Measurements from ENCODE around the gene FLNB. TPM values are rescaled to one million over a fixed set of nuclear protein-coding genes. Genes with fewer than 3 reads are reported as not detected.
A peak's percentile ranks its signal among the peaks of the same experiment; 100 is the strongest.

Gene FLNB
- total and polyA plus RNA-seq, 2 of the 13 experiments (the other 11 are each of a cell fraction or from before 2014, with no cell fraction given): 106 to 130 TPM

GRCh38 chr3:58049143-58049785 lies 41.0 kb downstream of the FLNB start (continued):
- TF ChIP-seq, protein P1, sequence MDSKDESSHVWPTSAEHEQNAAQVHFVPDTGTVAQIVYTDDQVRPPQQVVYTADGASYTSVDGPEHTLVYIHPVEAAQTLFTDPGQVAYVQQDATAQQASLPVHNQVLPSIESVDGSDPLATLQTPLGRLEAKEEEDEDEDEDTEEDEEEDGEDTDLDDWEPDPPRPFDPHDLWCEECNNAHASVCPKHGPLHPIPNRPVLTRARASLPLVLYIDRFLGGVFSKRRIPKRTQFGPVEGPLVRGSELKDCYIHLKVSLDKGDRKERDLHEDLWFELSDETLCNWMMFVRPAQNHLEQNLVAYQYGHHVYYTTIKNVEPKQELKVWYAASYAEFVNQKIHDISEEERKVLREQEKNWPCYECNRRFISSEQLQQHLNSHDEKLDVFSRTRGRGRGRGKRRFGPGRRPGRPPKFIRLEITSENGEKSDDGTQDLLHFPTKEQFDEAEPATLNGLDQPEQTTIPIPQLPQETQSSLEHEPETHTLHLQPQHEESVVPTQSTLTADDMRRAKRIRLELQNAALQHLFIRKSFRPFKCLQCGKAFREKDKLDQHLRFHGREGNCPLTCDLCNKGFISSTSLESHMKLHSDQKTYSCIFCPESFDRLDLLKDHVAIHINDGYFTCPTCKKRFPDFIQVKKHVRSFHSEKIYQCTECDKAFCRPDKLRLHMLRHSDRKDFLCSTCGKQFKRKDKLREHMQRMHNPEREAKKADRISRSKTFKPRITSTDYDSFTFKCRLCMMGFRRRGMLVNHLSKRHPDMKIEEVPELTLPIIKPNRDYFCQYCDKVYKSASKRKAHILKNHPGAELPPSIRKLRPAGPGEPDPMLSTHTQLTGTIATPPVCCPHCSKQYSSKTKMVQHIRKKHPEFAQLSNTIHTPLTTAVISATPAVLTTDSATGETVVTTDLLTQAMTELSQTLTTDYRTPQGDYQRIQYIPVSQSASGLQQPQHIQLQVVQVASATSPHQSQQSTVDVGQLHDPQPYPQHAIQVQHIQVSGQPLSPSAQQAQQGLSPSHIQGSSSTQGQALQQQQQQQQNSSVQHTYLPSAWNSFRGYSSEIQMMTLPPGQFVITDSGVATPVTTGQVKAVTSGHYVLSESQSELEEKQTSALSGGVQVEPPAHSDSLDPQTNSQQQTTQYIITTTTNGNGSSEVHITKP (CRISPR knock-in tag; IDR thresholded peaks at IDR 0.05; ENCODE audit: low read depth): peak; percentile 79
- TF ChIP-seq ELF4 (CRISPR knock-in tag; IDR thresholded peaks at IDR 0.05; ENCODE audit: borderline replicate concordance) (no peak; the same call in 1 of the 2 replicates), MTF2 (CRISPR knock-in tag; IDR thresholded peaks at IDR 0.05; ENCODE audit: borderline replicate concordance) (no peak), GATAD1 (CRISPR knock-in tag; IDR thresholded peaks at IDR 0.05) (peak; percentile 66), ZIK1 (CRISPR knock-in tag; IDR thresholded peaks at IDR 0.05; ENCODE audit: borderline replicate concordance, low read depth) (no peak), SKI (IDR thresholded peaks at IDR 0.05; ENCODE audit: partially characterized antibody) (no peak), RFXANK (CRISPR knock-in tag; IDR thresholded peaks at IDR 0.05) (no peak), TCF12 (IDR thresholded peaks at IDR 0.05) (no peak), TCF12 (CRISPR knock-in tag; IDR thresholded peaks at IDR 0.05) (no peak), ETV5 (CRISPR knock-in tag; IDR thresholded peaks at IDR 0.05; ENCODE audit: borderline replicate concordance) (peak; percentile 55; the same call in 1 of the 2 replicates), ZNF761 (CRISPR knock-in tag; conservative IDR thresholded peaks at IDR 0.05) (no peak), U2AF1 (optimal IDR thresholded peaks at IDR 0.05; ENCODE audit: low read depth, low read length) (no peak), ARID5B (CRISPR knock-in tag; IDR thresholded peaks at IDR 0.05) (peak; percentile 91), ZBTB3 (CRISPR knock-in tag; IDR thresholded peaks at IDR 0.05; ENCODE audit: borderline replicate concordance, low read depth) (peak; percentile 46; the same call in 1 of the 2 replicates)
- TF ChIP-seq, protein P2, sequence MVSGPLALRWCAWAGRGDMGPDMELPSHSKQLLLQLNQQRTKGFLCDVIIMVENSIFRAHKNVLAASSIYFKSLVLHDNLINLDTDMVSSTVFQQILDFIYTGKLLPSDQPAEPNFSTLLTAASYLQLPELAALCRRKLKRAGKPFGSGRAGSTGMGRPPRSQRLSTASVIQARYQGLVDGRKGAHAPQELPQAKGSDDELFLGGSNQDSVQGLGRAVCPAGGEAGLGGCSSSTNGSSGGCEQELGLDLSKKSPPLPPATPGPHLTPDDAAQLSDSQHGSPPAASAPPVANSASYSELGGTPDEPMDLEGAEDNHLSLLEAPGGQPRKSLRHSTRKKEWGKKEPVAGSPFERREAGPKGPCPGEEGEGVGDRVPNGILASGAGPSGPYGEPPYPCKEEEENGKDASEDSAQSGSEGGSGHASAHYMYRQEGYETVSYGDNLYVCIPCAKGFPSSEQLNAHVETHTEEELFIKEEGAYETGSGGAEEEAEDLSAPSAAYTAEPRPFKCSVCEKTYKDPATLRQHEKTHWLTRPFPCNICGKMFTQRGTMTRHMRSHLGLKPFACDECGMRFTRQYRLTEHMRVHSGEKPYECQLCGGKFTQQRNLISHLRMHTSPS (CRISPR knock-in tag; IDR thresholded peaks at IDR 0.05; ENCODE audit: low read depth): 0 out of 2 replicates have a peak, but pooled peaks have one; percentile 20
- TF ChIP-seq, protein P3, sequence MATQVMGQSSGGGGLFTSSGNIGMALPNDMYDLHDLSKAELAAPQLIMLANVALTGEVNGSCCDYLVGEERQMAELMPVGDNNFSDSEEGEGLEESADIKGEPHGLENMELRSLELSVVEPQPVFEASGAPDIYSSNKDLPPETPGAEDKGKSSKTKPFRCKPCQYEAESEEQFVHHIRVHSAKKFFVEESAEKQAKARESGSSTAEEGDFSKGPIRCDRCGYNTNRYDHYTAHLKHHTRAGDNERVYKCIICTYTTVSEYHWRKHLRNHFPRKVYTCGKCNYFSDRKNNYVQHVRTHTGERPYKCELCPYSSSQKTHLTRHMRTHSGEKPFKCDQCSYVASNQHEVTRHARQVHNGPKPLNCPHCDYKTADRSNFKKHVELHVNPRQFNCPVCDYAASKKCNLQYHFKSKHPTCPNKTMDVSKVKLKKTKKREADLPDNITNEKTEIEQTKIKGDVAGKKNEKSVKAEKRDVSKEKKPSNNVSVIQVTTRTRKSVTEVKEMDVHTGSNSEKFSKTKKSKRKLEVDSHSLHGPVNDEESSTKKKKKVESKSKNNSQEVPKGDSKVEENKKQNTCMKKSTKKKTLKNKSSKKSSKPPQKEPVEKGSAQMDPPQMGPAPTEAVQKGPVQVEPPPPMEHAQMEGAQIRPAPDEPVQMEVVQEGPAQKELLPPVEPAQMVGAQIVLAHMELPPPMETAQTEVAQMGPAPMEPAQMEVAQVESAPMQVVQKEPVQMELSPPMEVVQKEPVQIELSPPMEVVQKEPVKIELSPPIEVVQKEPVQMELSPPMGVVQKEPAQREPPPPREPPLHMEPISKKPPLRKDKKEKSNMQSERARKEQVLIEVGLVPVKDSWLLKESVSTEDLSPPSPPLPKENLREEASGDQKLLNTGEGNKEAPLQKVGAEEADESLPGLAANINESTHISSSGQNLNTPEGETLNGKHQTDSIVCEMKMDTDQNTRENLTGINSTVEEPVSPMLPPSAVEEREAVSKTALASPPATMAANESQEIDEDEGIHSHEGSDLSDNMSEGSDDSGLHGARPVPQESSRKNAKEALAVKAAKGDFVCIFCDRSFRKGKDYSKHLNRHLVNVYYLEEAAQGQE (IDR thresholded peaks at IDR 0.05; ENCODE audit: borderline replicate concordance in 1 of 2, low read depth in 1 of 2, low read length in 2 of 2): no peak
